Testis (tissue), 3 donors: ENCODE data around the gene NSUN5. TPM values are rescaled to one million over a fixed set of nuclear protein-coding genes. Genes with fewer than 3 reads are reported as not detected.
"Not testable (repeated sequence)": the region's sequence is repeated elsewhere in the genome, so short reads cannot be mapped to it uniquely, and the experiment has no call there.

Experiments
- DNase-seq: peaks from one replicate; pipeline ENCODE4 v3.0.0-alpha.2; 2019
- H3K27ac ChIP-seq, 2 donors: fragments of 200-600 bp; sonication (generic); one replicate each; pipeline ENCODE4 v1.5.1; 2019
- H3K27me3 ChIP-seq: fragments of 200-600 bp; sonication (generic); one replicate; pipeline ENCODE4 v1.5.1; 2019
- H3K36me3 ChIP-seq: fragments of 200-600 bp; sonication (generic); one replicate; pipeline ENCODE4 v1.5.1; 2017; ENCODE audit warnings: low read depth; ENCODE audit errors: missing control alignments
- H3K4me1 ChIP-seq: fragments of 200-600 bp; sonication (generic); one replicate; pipeline ENCODE4 v1.5.1; 2019
- H3K4me3 ChIP-seq, 2 donors: fragments of 200-600 bp; sonication (generic); one replicate each; pipeline ENCODE4 v1.5.1; 2017 to 2019
- H3K9me3 ChIP-seq: fragments of 200-600 bp; sonication (generic); one replicate; pipeline ENCODE4 v1.5.1; 2017
- WGBS, 2 donors: methylation state at CpG; one replicate each; pipeline ENCODE4 v1.1.5; 2018; 5-methylcytosine and 5-hydroxymethylcytosine counted together
- intact Hi-C: fragments of 100-400 bp; cut with DNase I; formaldehyde crosslinking; loops from one replicate; pipeline ENCODE4 v1.15.1; 2023; ENCODE audit warnings: low total_unique reads
- polyA plus RNA-seq: library from polyadenylated mRNA; stranded (reverse); fragments of 350-450 nt; fragmentation: Illumina TruSeq; extraction: RNeasy Lipid Tissue Mini Kit (QIAGEN cat#74804); gene quantifications from one replicate; pipeline ENCODE4 v1.2.3, GENCODE V29; 2014; ENCODE audit warnings: low read depth, low replicate concordance; ENCODE audit not compliant: insufficient read depth
- small RNA-seq, 2 donors: library from RNA; depleted of rRNA; stranded (forward); fragments of <200 nt; gene quantifications; one replicate each; pipeline ENCODE3, GENCODE V24; 2016
- total RNA-seq, 2 donors: library from RNA; depleted of rRNA; stranded (reverse); fragments of >200 nt; gene quantifications; one replicate each; pipeline ENCODE4 v1.2.3, GENCODE V29; 2016

NSUN5 gene
- total and polyA plus RNA-seq, 3 donors from 2014 or later: 36.9 to 53.9 (median 44.3) TPM

GRCh38 chr7:73297706-73298105, 10.9 kb downstream of the NSUN5 start:
- whole genome bisulfite sequencing, 2 donors: 94 to 99% methylated on average over 8 to 17 of the region's 27 CpGs
- H3K9me3 ChIP-seq, H3K4me1 ChIP-seq, DNase-seq, H3K27ac ChIP-seq, H3K4me3 ChIP-seq, H3K27me3 ChIP-seq, H3K36me3 ChIP-seq, intact Hi-C loops: not testable (repeated sequence)

GRCh38 chr7:73297235-73297634, 11.4 kb downstream of the NSUN5 start:
- H3K4me1 ChIP-seq, H3K36me3 ChIP-seq, intact Hi-C loops, H3K27me3 ChIP-seq, H3K4me3 ChIP-seq, H3K9me3 ChIP-seq, DNase-seq, H3K27ac ChIP-seq: not testable (repeated sequence)
- WGBS, 2 donors: no CpG with 5 or more reads among the region's 13 CpGs

GRCh38 chr7:73277210-73277609, 31.4 kb downstream of the NSUN5 start:
- H3K4me1 ChIP-seq, H3K27me3 ChIP-seq, H3K27ac ChIP-seq, H3K36me3 ChIP-seq, H3K9me3 ChIP-seq, H3K4me3 ChIP-seq, DNase-seq, intact Hi-C loops: not testable (repeated sequence)
- 91 to 95% methylated on average over 4 of the region's 5 CpGs for WGBS, 2 donors

- H3K27me3 ChIP-seq, H3K9me3 ChIP-seq, DNase-seq, intact Hi-C loops, H3K4me1 ChIP-seq, H3K27ac ChIP-seq, H3K36me3 ChIP-seq, H3K4me3 ChIP-seq: not testable (repeated sequence)
- 92 to 97% methylated on average over 3 of the region's 4 CpGs for WGBS, 2 donors
Observed at GRCh38 chr7:73267813-73268212, 40.8 kb downstream of the NSUN5 start.

GRCh38 chr7:73266719-73267368, 41.8 kb downstream of the NSUN5 start:
- DNase-seq, intact Hi-C loops, H3K27ac ChIP-seq: not testable (repeated sequence)

GRCh38 chr7:73262416-73262815, 46.2 kb downstream of the NSUN5 start:
- H3K36me3 ChIP-seq, H3K27me3 ChIP-seq, DNase-seq, H3K9me3 ChIP-seq, H3K4me1 ChIP-seq, H3K4me3 ChIP-seq, H3K27ac ChIP-seq, intact Hi-C loops: not testable (repeated sequence)
- WGBS, 2 donors: no CpG with 5 or more reads among the region's 2 CpGs

More at GRCh38 chr7:73266719-73267368, 41.8 kb downstream of the NSUN5 start:
- H3K4me1 ChIP-seq, H3K9me3 ChIP-seq, H3K4me3 ChIP-seq, H3K36me3 ChIP-seq, H3K27me3 ChIP-seq: not testable (repeated sequence)
- WGBS, 2 donors: no CpG with 5 or more reads among the region's 22 CpGs

Small RNAs within 50 kb of the gene (small RNA-seq; reads per million reads assigned to genes)
- 0 reads per million in 2 donors for gene RNU6-1080P

Other genes with a start within 250 kb of the NSUN5 start
- gene SPDYE9, start 222.8 kb downstream of the NSUN5 start, total RNA-seq: 1 to 10 TPM; 1.9 to 7.3 TPM
- gene SPDYE9, start 222.8 kb downstream of the NSUN5 start, polyA plus RNA-seq: 3.7 TPM
- 10 to 100 TPM; 13.5 to 16.3 TPM for gene TRIM50, start 19.3 kb upstream of the NSUN5 start, total RNA-seq
- gene TRIM50, start 19.3 kb upstream of the NSUN5 start, polyA plus RNA-seq: 10.8 TPM
- gene FKBP6, start 19.3 kb upstream of the NSUN5 start, total RNA-seq: 10 to 100 TPM; 45.4 to 60.9 TPM
- gene FKBP6, start 19.3 kb upstream of the NSUN5 start, polyA plus RNA-seq: 148 TPM
- gene FZD9, start 125.0 kb upstream of the NSUN5 start, total RNA-seq: 1 to 10 TPM; 5.6 to 8.3 TPM
- gene FZD9, start 125.0 kb upstream of the NSUN5 start, polyA plus RNA-seq: 4.2 TPM
- gene BAZ1B, start 213.5 kb upstream of the NSUN5 start, total RNA-seq: 10 to 100 TPM; 59.4 to 72.8 TPM
- 30.8 TPM for gene BAZ1B, start 213.5 kb upstream of the NSUN5 start, polyA plus RNA-seq
- 10 to 100 TPM; 83.0 to 91.1 TPM for gene BCL7B, start 248.9 kb upstream of the NSUN5 start, total RNA-seq
- gene BCL7B, start 248.9 kb upstream of the NSUN5 start, polyA plus RNA-seq: 88.9 TPM